ENCODE results near the gene PRPF38B. TPM values are rescaled to one million over a fixed set of nuclear protein-coding genes. Genes with fewer than 3 reads are reported as not detected.

Gene PRPF38B
- total and polyA plus RNA-seq, 2 experiments from 2014 or later = 40.5 to 86.4 TPM

GRCh38 chr1:108728327-108728923, 36.3 kb downstream of the PRPF38B start (continued):
- TF ChIP-seq, protein P1, sequence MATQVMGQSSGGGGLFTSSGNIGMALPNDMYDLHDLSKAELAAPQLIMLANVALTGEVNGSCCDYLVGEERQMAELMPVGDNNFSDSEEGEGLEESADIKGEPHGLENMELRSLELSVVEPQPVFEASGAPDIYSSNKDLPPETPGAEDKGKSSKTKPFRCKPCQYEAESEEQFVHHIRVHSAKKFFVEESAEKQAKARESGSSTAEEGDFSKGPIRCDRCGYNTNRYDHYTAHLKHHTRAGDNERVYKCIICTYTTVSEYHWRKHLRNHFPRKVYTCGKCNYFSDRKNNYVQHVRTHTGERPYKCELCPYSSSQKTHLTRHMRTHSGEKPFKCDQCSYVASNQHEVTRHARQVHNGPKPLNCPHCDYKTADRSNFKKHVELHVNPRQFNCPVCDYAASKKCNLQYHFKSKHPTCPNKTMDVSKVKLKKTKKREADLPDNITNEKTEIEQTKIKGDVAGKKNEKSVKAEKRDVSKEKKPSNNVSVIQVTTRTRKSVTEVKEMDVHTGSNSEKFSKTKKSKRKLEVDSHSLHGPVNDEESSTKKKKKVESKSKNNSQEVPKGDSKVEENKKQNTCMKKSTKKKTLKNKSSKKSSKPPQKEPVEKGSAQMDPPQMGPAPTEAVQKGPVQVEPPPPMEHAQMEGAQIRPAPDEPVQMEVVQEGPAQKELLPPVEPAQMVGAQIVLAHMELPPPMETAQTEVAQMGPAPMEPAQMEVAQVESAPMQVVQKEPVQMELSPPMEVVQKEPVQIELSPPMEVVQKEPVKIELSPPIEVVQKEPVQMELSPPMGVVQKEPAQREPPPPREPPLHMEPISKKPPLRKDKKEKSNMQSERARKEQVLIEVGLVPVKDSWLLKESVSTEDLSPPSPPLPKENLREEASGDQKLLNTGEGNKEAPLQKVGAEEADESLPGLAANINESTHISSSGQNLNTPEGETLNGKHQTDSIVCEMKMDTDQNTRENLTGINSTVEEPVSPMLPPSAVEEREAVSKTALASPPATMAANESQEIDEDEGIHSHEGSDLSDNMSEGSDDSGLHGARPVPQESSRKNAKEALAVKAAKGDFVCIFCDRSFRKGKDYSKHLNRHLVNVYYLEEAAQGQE (IDR thresholded peaks at IDR 0.05; ENCODE audit: unreplicated experiment) = no peak
- TF ChIP-seq STAT1 (IDR thresholded peaks at IDR 0.05; ENCODE audit: unreplicated experiment) = no peak
- no peak for TF ChIP-seq ETS1 (IDR thresholded peaks at IDR 0.05)
- no peak for TF ChIP-seq CREB1 (CRISPR knock-in tag; IDR thresholded peaks at IDR 0.05; ENCODE audit: low read depth)
- TF ChIP-seq EZH2 (IDR thresholded peaks at IDR 0.05; ENCODE audit: low read depth, unreplicated experiment) = no peak
- no peak for TF ChIP-seq ZNF331 (CRISPR knock-in tag; IDR thresholded peaks at IDR 0.05; ENCODE audit: low read depth)

DNA sequence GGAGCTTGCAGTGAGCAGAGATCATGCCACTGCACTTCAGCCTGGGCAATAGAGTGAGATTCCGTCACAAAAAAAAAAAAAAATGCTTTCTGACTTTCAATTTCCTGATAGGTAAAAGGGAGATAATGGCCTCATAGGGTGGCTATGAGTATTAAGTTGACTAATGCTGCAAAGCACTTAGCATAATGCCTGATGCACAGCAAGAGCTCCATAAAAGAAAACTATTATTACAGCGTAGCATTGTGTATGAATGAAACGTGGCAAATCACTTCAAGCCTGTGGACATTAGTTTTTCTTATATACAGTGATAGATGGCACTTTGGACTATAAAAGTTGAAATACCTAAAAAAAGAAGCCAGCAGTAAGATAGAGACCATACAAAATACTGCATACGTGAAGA, 37.4 kb downstream of the PRPF38B start:
- Mint-ChIP-seq H3K36me3 (ENCODE audit: low read depth) (no peaks in the 10 kb centered on the region), H3K27me3 (ENCODE audit: insufficient read depth, low read depth, poor library complexity) (peaks cover 5% of the 10 kb centered on the region), H3K27ac (no peak overlapping the region), H3K4me1 (no peaks in the 10 kb centered on the region), H3K4me3 (no peak overlapping the region), H3K9me3 (no peaks in the 10 kb centered on the region)
- no peak overlapping the region for H3K4me3 ChIP-seq
- no peak for ATAC-seq
- H3K9me2 ChIP-seq (ENCODE audit: insufficient read depth) = no peaks in the 10 kb centered on the region
- H3K27me3 ChIP-seq (ENCODE audit: insufficient read depth) = no peaks in the 10 kb centered on the region
- no peaks in the 10 kb centered on the region for H3K4me1 ChIP-seq (ENCODE audit: insufficient read depth)
- no peak overlapping the region for H3K4me2 ChIP-seq
- H2AFZ ChIP-seq = no peak overlapping the region
- H3K79me2 ChIP-seq (replicated peaks; ENCODE audit: insufficient read depth) = no peaks in the 10 kb centered on the region
- no peaks in the 10 kb centered on the region for H4K20me1 ChIP-seq (replicated peaks; ENCODE audit: insufficient read depth)
- no peaks in the 10 kb centered on the region for H3K36me3 ChIP-seq (ENCODE audit: insufficient read depth)
- H3K27ac ChIP-seq (ENCODE audit: low read depth) = no peak overlapping the region
- DNase-seq (ENCODE audit: low spot score) = no peak
- H3F3A ChIP-seq (replicated peaks; ENCODE audit: low read depth) = no peaks in the 10 kb centered on the region
- TF ChIP-seq, protein P1 (IDR thresholded peaks at IDR 0.05; ENCODE audit: unreplicated experiment) = no peak
- TF ChIP-seq POLR2AphosphoS5 (IDR thresholded peaks at IDR 0.05; ENCODE audit: low read depth) = no peak
- no peak for TF ChIP-seq NANOG (IDR thresholded peaks at IDR 0.05; ENCODE audit: borderline replicate concordance)
- TF ChIP-seq, protein P2, sequence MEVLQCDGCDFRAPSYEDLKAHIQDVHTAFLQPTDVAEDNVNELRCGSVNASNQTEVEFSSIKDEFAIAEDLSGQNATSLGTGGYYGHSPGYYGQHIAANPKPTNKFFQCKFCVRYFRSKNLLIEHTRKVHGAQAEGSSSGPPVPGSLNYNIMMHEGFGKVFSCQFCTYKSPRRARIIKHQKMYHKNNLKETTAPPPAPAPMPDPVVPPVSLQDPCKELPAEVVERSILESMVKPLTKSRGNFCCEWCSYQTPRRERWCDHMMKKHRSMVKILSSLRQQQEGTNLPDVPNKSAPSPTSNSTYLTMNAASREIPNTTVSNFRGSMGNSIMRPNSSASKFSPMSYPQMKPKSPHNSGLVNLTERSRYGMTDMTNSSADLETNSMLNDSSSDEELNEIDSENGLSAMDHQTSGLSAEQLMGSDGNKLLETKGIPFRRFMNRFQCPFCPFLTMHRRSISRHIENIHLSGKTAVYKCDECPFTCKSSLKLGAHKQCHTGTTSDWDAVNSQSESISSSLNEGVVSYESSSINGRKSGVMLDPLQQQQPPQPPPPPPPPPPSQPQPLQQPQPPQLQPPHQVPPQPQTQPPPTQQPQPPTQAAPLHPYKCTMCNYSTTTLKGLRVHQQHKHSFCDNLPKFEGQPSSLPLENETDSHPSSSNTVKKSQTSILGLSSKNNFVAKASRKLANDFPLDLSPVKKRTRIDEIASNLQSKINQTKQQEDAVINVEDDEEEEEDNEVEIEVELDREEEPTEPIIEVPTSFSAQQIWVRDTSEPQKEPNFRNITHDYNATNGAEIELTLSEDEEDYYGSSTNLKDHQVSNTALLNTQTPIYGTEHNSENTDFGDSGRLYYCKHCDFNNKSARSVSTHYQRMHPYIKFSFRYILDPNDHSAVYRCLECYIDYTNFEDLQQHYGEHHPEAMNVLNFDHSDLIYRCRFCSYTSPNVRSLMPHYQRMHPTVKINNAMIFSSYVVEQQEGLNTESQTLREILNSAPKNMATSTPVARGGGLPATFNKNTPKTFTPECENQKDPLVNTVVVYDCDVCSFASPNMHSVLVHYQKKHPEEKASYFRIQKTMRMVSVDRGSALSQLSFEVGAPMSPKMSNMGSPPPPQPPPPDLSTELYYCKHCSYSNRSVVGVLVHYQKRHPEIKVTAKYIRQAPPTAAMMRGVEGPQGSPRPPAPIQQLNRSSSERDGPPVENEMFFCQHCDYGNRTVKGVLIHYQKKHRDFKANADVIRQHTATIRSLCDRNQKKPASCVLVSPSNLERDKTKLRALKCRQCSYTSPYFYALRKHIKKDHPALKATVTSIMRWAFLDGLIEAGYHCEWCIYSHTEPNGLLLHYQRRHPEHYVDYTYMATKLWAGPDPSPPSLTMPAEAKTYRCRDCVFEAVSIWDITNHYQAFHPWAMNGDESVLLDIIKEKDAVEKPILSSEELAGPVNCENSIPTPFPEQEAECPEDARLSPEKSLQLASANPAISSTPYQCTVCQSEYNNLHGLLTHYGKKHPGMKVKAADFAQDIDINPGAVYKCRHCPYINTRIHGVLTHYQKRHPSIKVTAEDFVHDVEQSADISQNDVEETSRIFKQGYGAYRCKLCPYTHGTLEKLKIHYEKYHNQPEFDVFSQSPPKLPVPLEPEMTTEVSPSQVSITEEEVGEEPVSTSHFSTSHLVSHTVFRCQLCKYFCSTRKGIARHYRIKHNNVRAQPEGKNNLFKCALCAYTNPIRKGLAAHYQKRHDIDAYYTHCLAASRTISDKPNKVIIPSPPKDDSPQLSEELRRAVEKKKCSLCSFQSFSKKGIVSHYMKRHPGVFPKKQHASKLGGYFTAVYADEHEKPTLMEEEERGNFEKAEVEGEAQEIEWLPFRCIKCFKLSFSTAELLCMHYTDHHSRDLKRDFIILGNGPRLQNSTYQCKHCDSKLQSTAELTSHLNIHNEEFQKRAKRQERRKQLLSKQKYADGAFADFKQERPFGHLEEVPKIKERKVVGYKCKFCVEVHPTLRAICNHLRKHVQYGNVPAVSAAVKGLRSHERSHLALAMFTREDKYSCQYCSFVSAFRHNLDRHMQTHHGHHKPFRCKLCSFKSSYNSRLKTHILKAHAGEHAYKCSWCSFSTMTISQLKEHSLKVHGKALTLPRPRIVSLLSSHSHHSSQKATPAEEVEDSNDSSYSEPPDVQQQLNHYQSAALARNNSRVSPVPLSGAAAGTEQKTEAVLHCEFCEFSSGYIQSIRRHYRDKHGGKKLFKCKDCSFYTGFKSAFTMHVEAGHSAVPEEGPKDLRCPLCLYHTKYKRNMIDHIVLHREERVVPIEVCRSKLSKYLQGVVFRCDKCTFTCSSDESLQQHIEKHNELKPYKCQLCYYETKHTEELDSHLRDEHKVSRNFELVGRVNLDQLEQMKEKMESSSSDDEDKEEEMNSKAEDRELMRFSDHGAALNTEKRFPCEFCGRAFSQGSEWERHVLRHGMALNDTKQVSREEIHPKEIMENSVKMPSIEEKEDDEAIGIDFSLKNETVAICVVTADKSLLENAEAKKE (CRISPR knock-in tag; IDR thresholded peaks at IDR 0.05) = no peak
- TF ChIP-seq ZNF331 (CRISPR knock-in tag; IDR thresholded peaks at IDR 0.05; ENCODE audit: low read depth) = no peak
- TF ChIP-seq CREB1 (CRISPR knock-in tag; IDR thresholded peaks at IDR 0.05; ENCODE audit: low read depth) = no peak
- no peak for TF ChIP-seq STAT1 (IDR thresholded peaks at IDR 0.05; ENCODE audit: unreplicated experiment)
